GM21825 (cell line): ENCODE data around the gene SKOR1.

Experiments used
- ATAC-seq: cut with Tn5 transposase; IDR thresholded peaks from one replicate; pipeline ENCODE4 v1.9.1; 2021; ENCODE audit warnings: mild to moderate bottlenecking, moderate library complexity; ENCODE audit not compliant: unreplicated experiment

Gene SKOR1

GRCh38 chr15:67845974-67846373, 20.7 kb downstream of the SKOR1 start:
- no peak for ATAC-seq

- no peak for ATAC-seq
Measured at GRCh38 chr15:67849538-67849937, 24.2 kb downstream of the SKOR1 start.

GRCh38 chr15:67850336-67850735, 25.0 kb downstream of the SKOR1 start:
- no peak for ATAC-seq

- no peak for ATAC-seq
Measured at GRCh38 chr15:67850994-67851571, 25.8 kb downstream of the SKOR1 start.

GRCh38 chr15:67852418-67852817, 27.1 kb downstream of the SKOR1 start:
- no peak for ATAC-seq

- ATAC-seq = no peak
Measured at GRCh38 chr15:67853454-67853853, 28.1 kb downstream of the SKOR1 start.

GRCh38 chr15:67854358-67854757, 29.0 kb downstream of the SKOR1 start:
- ATAC-seq = no peak

- ATAC-seq = no peak
Measured at GRCh38 chr15:67855842-67856241, 30.5 kb downstream of the SKOR1 start.

- ATAC-seq = no peak
Measured at GRCh38 chr15:67857220-67857619, 31.9 kb downstream of the SKOR1 start.

- ATAC-seq = no peak
Measured at GRCh38 chr15:67859331-67859946, 34.1 kb downstream of the SKOR1 start.

- ATAC-seq = no peak
Measured at GRCh38 chr15:67861983-67862382, 36.7 kb downstream of the SKOR1 start.

- ATAC-seq = peak; percentile 32
Measured at GRCh38 chr15:67862750-67863441, 37.6 kb downstream of the SKOR1 start.

GRCh38 chr15:67863442-67863987, 38.2 kb downstream of the SKOR1 start:
- ATAC-seq = peak; percentile 74

- ATAC-seq = no peak
Measured at GRCh38 chr15:67865331-67865730, 40.0 kb downstream of the SKOR1 start.

GRCh38 chr15:67865766-67866165, 40.5 kb downstream of the SKOR1 start:
- no peak for ATAC-seq

- no peak for ATAC-seq
Measured at GRCh38 chr15:67869701-67870100, 44.4 kb downstream of the SKOR1 start.

- no peak for ATAC-seq
Measured at GRCh38 chr15:67870868-67871408, 45.6 kb downstream of the SKOR1 start.

- ATAC-seq = no peak
Measured at GRCh38 chr15:67873777-67874176, 48.5 kb downstream of the SKOR1 start.

GRCh38 chr15:67878712-67879206, 53.5 kb downstream of the SKOR1 start:
- ATAC-seq = no peak

GRCh38 chr15:67879440-67880129, 54.3 kb downstream of the SKOR1 start:
- no peak for ATAC-seq

GRCh38 chr15:67880651-67881182, 55.4 kb downstream of the SKOR1 start:
- no peak for ATAC-seq
